NCI-H524 treated with DMSO at 0.1 percent for 48 hours (cell line): ENCODE results near the gene SYNJ1.
"Not testable (repeated sequence)": the region's sequence is repeated elsewhere in the genome, so short reads cannot be mapped to it uniquely, and the experiment has no call there.

ENCODE experiments used
- DNase-seq: peaks from one replicate; lab custom pipeline; 2025; lab: John Stamatoyannopoulos, UW

SYNJ1 gene

GRCh38 chr21:32612999-32613337 lies 114.8 kb downstream of the SYNJ1 start:
- DNase-seq, result no peak

- peak; percentile 81 for DNase-seq
These were observed 115.5 kb downstream of the SYNJ1 start, which contains the start of gene CFAP298 for GRCh38 chr21:32612075-32612998. Gene CFAP298, minus strand, starts transcription at chr21:32612377. Its CDS starts 134 bp downstream, at chr21:32612243.

GRCh38 chr21:32611471-32611997 lies 116.3 kb downstream of the SYNJ1 start:
- no peak for DNase-seq

GRCh38 chr21:32610940-32611339 lies 116.9 kb downstream of the SYNJ1 start:
- not testable (repeated sequence) for DNase-seq

- DNase-seq, result no peak
These were observed 119.0 kb downstream of the SYNJ1 start for GRCh38 chr21:32608851-32609250.

- DNase-seq, result no peak
These were observed 122.3 kb downstream of the SYNJ1 start for GRCh38 chr21:32605469-32605868.

GRCh38 chr21:32604464-32604863 lies 123.3 kb downstream of the SYNJ1 start:
- peak; percentile 95 for DNase-seq

- DNase-seq, result no peak
These were observed 124.7 kb downstream of the SYNJ1 start for GRCh38 chr21:32603131-32603530.

GRCh38 chr21:32602099-32602498 lies 125.7 kb downstream of the SYNJ1 start:
- DNase-seq, result no peak

GRCh38 chr21:32599526-32599925 lies 128.3 kb downstream of the SYNJ1 start:
- DNase-seq, result peak; percentile 72

GRCh38 chr21:32599091-32599490 lies 128.7 kb downstream of the SYNJ1 start:
- no peak for DNase-seq

- DNase-seq, result no peak
These were observed 130.6 kb downstream of the SYNJ1 start for GRCh38 chr21:32597205-32597604.

- DNase-seq, result no peak
These were observed 132.4 kb downstream of the SYNJ1 start for GRCh38 chr21:32595431-32595830.

GRCh38 chr21:32593690-32594089 lies 134.1 kb downstream of the SYNJ1 start:
- no peak for DNase-seq

- no peak for DNase-seq
These were observed 134.8 kb downstream of the SYNJ1 start for GRCh38 chr21:32592929-32593502.

- DNase-seq, result no peak
These were observed 137.7 kb downstream of the SYNJ1 start for GRCh38 chr21:32590130-32590529.

- no peak for DNase-seq
These were observed 140.2 kb downstream of the SYNJ1 start for GRCh38 chr21:32587651-32588050.

GRCh38 chr21:32587120-32587519 lies 140.7 kb downstream of the SYNJ1 start:
- DNase-seq, result no peak

- no peak for DNase-seq
These were observed 141.8 kb downstream of the SYNJ1 start for GRCh38 chr21:32585970-32586369.

GRCh38 chr21:32585042-32585710 lies 142.6 kb downstream of the SYNJ1 start, which contains the start of gene TCP10L:
Gene TCP10L, minus strand, starts transcription at chr21:32585523. Its CDS starts 1,219 bp downstream, at chr21:32584304.
- DNase-seq, result no peak

- no peak for DNase-seq
These were observed 143.3 kb downstream of the SYNJ1 start for GRCh38 chr21:32584472-32584871.

GRCh38 chr21:32581732-32582131 lies 146.1 kb downstream of the SYNJ1 start:
- DNase-seq, result no peak
